ENCODE measurements around the gene OOSP3. TPM values are rescaled to one million over a fixed set of nuclear protein-coding genes. Genes with fewer than 3 reads are reported as not detected.

Gene OOSP3
- total RNA-seq, 1 donor from 2014 or later, result 0.29 TPM

GRCh38 chr11:59931688-59932087 lies 53.1 kb downstream of the OOSP3 start:
- ChIA-PET CTCF (no interaction called here), POLR2A (no interaction called here)
- H3K27me3 Mint-ChIP-seq, result peaks cover 6% of the 10 kb centered on the region
- H3K9me3 Mint-ChIP-seq, result peaks cover 30% of the 10 kb centered on the region
- no peaks in the 10 kb centered on the region for H3K4me1 Mint-ChIP-seq
- DNase-seq (no peak), ATAC-seq (ENCODE audit: low read depth) (no peak)
- H3K4me3 Mint-ChIP-seq, result no peak overlapping the region
- intact Hi-C loops (cut with micrococcal nuclease), result no loop called here
- no peak overlapping the region for H3K27ac Mint-ChIP-seq
- TF ChIP-seq CTCF (IDR thresholded peaks at IDR 0.05), result no peak
- no peaks in the 10 kb centered on the region for H3K36me3 Mint-ChIP-seq (ENCODE audit: low read depth)

- Mint-ChIP-seq H3K27me3 (peaks cover 6% of the 10 kb centered on the region), H3K4me3 (no peak within 1 kb of the TSS), H3K4me1 (no peaks in the 10 kb centered on the region), H3K9me3 (peaks cover 2% of the 10 kb centered on the region), H3K36me3 (ENCODE audit: low read depth) (no peaks in the 10 kb centered on the region), H3K27ac (no peak within 1 kb of the TSS)
- no peak for TF ChIP-seq CTCF (IDR thresholded peaks at IDR 0.05)
- DNase-seq, result no peak
- POLR2A ChIA-PET, result no interaction called here
- CTCF ChIA-PET, result no interaction called here
- no peak for ATAC-seq (ENCODE audit: low read depth)
- intact Hi-C loops (cut with micrococcal nuclease), result no loop called here
Observed at GRCh38 chr11:59938132-59938531, 59.5 kb downstream of the OOSP3 start, which contains the start of gene OOSP1. OOSP1 (plus strand) TSS chr11:59938432; CDS start chr11:59938455, 23 bp downstream.

GRCh38 chr11:59938718-59939117 lies 60.1 kb downstream of the OOSP3 start:
- Mint-ChIP-seq H3K9me3 (peaks cover 2% of the 10 kb centered on the region), H3K4me1 (no peaks in the 10 kb centered on the region), H3K27ac (no peak overlapping the region), H3K36me3 (ENCODE audit: low read depth) (no peaks in the 10 kb centered on the region), H3K27me3 (peaks cover 6% of the 10 kb centered on the region), H3K4me3 (no peak overlapping the region)
- ChIA-PET POLR2A (no interaction called here), CTCF (no interaction called here)
- DNase-seq (no peak), ATAC-seq (ENCODE audit: low read depth) (no peak)
- TF ChIP-seq CTCF (IDR thresholded peaks at IDR 0.05), result no peak
- intact Hi-C loops (cut with micrococcal nuclease), result no loop called here

- H3K9me3 Mint-ChIP-seq, result peaks cover 2% of the 10 kb centered on the region
- no peak for DNase-seq
- POLR2A ChIA-PET, result no interaction called here
- intact Hi-C loops (cut with micrococcal nuclease), result no loop called here
- H3K27ac Mint-ChIP-seq, result no peak overlapping the region
- CTCF ChIA-PET, result no interaction called here
- no peak for TF ChIP-seq CTCF (IDR thresholded peaks at IDR 0.05)
- H3K36me3 Mint-ChIP-seq (ENCODE audit: low read depth), result no peaks in the 10 kb centered on the region
- no peaks in the 10 kb centered on the region for H3K4me1 Mint-ChIP-seq
- ATAC-seq (ENCODE audit: low read depth), result no peak
- H3K27me3 Mint-ChIP-seq, result peaks cover 12% of the 10 kb centered on the region
- H3K4me3 Mint-ChIP-seq, result no peak overlapping the region
Observed at GRCh38 chr11:59939482-59939881, 60.9 kb downstream of the OOSP3 start.

- DNase-seq (no peak), ATAC-seq (ENCODE audit: low read depth) (no peak)
- H3K4me3 Mint-ChIP-seq, result no peak overlapping the region
- intact Hi-C loops (cut with micrococcal nuclease), result no loop called here
- H3K36me3 Mint-ChIP-seq (ENCODE audit: low read depth), result no peaks in the 10 kb centered on the region
- ChIA-PET POLR2A (no interaction called here), CTCF (no interaction called here)
- peaks cover 2% of the 10 kb centered on the region for H3K9me3 Mint-ChIP-seq
- no peak overlapping the region for H3K27ac Mint-ChIP-seq
- TF ChIP-seq CTCF (IDR thresholded peaks at IDR 0.05), result no peak
- H3K27me3 Mint-ChIP-seq, result peaks cover 14% of the 10 kb centered on the region
- H3K4me1 Mint-ChIP-seq, result peaks cover 2% of the 10 kb centered on the region
Observed at GRCh38 chr11:59941091-59941490, 62.5 kb downstream of the OOSP3 start.

Measured in activated B cell treated with CpG ODN at 0.5 μM for 24 hours (primary cell).